Eye (tissue), 1 donor: Measurements from ENCODE around the gene BCL11A.

Experiments used
- DNase-seq: peaks from one replicate; pipeline ENCODE4 v3.0.0-alpha.2; 2015

Gene BCL11A

GRCh38 chr2:60453872-60454271 lies 99.6 kb downstream of the BCL11A start:
- peak; percentile 61 for DNase-seq

DNA sequence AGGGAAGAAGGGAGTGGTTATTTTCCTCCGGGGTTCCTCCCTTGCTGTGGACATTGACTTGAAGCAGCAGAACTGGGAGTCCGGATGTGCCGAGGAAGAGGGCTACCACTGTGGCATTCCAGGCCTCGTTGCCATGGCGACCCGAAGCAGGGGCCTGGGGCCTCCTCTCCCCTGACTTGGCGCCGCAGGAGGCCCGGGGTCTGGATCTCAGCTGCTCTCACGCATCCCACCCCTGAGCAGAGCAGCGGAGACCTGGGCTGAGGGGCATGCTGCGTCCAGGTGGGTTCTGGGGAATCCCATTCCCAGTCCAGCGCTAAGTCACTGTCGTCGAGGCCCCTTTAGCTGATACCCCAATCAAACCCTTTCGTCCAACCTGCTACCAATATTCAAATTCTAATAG lies 100.2 kb downstream of the BCL11A start:
- peak; percentile 85 for DNase-seq

DNA sequence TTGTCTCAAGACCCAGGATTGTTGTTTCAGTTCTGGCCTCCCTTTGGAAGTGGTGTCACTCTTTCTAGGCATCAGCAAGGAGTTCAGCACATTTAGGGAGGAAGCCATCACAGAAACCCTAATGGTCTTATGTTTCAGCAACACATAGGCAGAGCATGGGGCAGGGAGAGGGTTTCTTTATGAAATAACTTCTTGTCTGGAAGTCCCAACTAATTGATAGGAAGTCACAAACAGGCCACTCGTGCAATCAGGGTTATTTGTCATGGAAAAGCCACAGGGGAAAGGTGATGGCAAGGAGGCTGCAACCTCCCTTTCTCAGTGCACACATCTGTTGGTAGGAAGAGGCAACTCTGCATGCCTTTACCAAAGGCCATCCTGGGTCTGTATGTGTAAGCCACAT lies 103.0 kb downstream of the BCL11A start:
- DNase-seq = no peak

DNA sequence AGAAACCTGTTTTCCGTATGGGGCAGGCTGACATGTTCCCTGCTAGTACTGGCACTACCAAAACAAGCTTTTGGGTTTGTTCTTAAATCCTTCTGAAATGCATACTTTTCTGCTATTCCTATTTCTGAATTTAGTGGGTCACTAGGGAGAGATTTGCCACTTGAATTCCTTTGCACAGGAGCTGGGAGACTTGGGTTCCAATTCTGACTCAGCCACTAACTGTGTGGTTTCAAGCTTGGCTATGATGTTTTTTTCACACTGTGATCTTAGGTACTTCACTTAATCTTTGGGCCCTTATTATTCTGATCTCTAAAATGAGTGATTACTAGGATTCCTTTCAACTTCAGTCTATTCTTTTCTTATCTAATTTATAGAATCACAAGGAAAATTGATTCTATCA lies 105.5 kb downstream of the BCL11A start:
- no peak for DNase-seq

- peak; percentile 76 for DNase-seq
Observed at GRCh38 chr2:60446413-60447267, 106.8 kb downstream of the BCL11A start.

DNA sequence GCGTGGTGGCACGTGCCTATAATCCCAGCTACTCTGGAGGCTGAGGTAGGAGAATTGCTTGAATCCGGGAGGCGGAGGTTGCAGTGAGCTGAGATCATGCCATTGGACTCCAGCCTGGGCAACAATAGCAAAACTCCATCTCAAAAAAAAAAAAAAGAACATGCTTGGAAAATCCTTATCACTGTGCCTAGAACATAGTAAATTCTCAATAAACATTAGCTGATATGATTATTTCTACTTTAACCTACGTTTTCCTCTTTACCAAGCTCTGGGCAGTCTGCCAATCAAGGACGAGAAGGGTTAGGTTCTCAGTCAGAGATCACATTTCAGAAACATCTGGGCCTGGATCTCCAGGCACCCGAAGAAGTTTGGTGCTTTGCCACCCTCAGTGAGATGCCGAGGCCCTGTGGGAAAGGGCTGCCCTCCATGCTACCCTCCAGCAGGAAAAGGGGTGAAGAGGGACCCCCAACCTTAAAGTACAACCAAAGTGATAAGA lies 107.7 kb downstream of the BCL11A start:
- DNase-seq = no peak

- DNase-seq = no peak
Observed at GRCh38 chr2:60442608-60443007, 110.8 kb downstream of the BCL11A start.

GRCh38 chr2:60441800-60442199 lies 111.7 kb downstream of the BCL11A start:
- no peak for DNase-seq

GRCh38 chr2:60440767-60441163 lies 112.7 kb downstream of the BCL11A start:
- no peak for DNase-seq

- DNase-seq = no peak
Observed at GRCh38 chr2:60440079-60440766, 113.2 kb downstream of the BCL11A start.

DNA sequence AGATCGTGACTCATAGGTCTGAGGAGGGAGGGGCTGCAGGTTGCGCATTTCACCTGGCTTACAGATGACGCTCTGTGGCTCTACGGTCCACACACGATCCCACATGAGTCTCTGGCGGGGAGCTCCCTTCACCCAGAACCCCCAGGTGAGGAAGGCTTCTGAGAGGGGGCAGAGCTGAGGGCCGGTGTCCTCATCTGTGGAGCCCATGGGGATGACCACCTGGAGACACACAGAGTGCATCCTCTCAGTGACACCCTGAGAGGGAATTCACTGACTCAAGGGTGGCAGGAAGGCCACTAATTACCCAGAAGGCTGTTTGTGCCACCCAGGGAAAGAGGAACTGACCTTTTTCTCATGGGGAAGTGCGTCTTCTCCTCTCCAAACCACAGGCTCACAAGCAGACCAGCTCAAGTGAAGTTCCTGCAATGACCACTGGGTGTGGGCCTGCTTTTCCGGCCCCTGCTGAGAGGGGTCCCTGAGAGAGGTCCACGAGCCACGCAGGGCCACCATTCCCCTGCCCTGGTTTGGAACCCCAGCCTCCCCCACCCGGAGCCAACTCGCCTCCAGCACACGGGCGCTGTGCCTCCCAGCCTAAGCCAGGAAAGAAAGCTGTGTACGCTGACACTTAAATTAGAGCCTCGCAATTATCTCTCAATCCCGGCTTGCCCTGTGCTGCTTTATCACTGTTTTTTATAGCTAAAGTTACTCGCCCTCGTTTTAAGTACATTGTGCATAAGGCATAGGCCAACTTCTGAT lies 114.1 kb downstream of the BCL11A start:
- DNase-seq = no peak

DNA sequence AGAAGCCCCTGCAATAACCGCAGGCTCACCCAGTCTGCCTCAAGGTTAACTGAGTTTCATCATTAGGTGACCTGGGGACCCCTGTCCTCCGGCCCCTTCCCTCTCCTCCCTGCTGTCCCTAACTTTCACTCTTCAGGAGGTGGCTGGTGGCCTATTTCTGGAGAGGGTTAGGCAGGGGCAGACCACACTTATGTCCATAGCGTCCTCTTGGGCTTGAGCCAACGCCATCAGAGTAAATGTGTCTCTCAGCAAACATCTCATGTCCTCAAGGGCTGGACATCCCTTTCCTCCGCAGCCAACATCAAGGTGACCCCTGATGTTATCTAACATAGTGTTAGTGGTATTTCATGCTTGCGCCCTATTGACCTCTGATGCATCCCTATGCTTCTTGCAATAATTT lies 114.8 kb downstream of the BCL11A start:
- no peak for DNase-seq

GRCh38 chr2:60438131-60438530 lies 115.3 kb downstream of the BCL11A start:
- DNase-seq = no peak

DNA sequence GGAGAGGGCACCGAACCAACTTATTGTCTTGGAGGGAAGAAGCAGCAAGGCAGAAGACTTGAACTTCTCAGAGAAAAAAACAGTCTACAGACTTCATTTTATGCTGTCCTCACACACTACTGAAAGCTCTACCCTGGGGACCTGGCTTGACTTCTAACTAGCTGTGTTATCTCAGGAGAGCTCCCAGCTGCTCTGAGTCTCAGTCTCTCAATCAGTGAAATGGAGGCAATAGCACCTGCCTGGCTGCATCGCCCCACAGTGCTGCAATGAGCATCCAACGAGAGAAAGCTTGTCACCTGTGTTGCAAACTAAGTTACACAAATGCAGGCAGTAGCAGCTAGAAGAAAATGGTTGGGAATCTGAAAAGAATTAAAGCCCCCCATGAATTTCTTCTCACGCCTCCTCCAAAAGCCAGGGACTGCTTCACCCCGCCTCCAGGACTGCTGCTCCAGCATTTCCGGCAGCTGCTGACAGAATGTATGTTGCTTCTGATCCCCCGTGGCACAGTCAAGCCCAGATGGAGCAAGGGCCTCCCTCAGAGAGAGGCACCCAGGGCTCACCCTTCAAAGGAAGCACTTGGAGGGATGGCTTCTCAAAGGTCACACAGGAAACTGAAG lies 116.3 kb downstream of the BCL11A start:
- no peak for DNase-seq

DNA sequence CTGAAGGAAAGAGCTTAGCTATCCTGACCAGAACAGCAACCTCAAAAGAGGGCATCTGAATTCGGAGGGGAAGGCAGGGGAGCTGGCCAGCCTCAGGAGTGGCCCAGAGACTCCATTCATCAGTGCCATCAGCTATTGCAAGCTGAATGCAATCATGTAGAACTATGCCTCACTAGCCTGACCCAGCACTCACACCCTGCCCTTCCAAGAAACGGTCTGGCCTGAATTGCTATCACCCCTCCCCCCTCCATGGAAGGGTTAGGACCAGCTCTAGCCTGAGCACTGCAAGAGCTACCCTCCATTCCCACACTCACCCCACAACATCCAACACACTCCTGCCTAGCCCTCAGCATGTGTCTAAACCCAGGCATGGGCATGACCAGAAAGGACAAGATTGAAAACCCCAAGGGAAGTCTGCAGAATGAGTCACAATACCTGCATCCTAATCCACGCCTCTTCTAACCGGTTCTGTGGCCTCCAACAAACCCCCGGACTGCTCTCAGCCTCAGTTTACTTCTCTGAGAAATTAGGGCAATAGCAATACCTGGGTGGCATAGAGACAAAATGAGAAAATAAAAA lies 120.3 kb downstream of the BCL11A start:
- DNase-seq = no peak

DNA sequence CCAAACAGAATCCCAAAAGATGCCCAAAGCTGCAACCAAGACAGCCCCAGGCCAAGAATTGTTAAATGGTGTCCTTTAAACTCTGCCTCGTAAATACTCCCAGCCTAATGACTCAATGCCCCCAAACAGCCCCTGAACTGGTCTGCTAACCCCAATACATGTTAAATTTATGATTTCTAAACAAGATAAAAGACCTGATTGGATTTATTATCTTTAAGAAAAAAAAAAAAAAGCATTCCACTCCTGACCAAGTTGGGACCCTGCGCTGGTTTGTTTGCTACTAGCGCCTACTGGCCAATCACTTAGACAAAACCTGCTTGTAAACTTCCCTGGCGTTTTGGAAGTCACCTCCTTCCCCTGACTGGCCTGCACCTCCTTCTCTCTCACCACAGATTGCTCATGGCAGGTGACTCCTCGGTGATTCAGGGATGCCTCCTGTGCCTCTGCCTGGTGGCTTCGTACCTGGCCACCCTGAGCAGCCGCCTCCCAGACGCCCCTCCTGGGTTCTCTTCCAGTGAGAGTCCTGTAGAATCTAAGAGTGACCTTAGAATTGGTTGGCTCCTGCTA lies 121.3 kb downstream of the BCL11A start:
- DNase-seq = no peak

GRCh38 chr2:60429681-60430080 lies 123.8 kb downstream of the BCL11A start:
- no peak for DNase-seq

DNA sequence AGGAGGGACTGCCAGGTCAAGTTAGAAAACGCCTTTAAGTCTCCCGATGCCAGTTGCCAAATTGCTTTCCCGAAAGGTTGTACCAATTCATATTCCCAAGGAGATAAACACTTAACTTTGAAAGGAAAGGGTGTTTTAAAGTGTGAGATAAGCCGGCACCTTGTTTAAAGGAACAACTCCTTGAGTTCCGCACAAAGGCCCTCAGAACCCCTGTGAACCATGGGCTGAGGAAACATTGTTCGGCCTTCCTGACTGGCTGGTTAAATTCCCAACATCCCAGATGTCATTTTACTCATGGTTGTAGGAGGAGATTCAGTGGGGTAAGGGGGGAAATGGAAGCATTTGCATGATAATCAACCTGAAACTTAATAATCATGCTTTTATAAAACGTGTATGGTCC lies 126.6 kb downstream of the BCL11A start:
- no peak for DNase-seq

DNA sequence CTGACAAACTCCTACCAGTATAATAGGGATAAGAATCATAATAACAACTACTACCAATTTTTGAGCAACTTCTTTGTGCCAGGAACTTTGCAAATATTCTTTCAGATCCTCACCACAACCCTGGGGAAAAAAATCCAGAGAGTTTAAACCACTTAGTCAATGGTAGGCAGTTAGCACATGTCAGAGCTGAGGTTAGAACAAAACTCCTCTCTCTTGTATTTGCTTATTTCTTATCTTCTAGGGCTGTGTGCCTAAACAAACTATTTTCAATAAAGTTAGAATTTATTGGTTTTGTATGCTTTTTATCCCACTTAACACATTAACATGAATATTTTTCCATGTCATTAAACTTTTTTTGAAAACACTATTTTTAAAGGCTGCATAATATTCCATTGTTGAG lies 127.1 kb downstream of the BCL11A start:
- DNase-seq = no peak

GRCh38 chr2:60424233-60424632 lies 129.2 kb downstream of the BCL11A start:
- no peak for DNase-seq

- DNase-seq = no peak
Observed at GRCh38 chr2:60423505-60423904, 129.9 kb downstream of the BCL11A start.

- DNase-seq = no peak
Observed at GRCh38 chr2:60422826-60423483, 130.5 kb downstream of the BCL11A start.
